Neural cell (in vitro differentiated cells): ENCODE results near the gene LINGO4. TPM values are rescaled to one million over a fixed set of nuclear protein-coding genes. Genes with fewer than 3 reads are reported as not detected.

Experiments used
- H2AFZ ChIP-seq: fragments of 200-600, 300-800 bp; sonication (generic), shearing (Covaris generic); 2 replicates; pipeline ENCODE4 v1.6.0; 2014; ENCODE audit warnings: low read depth, mild to moderate bottlenecking, antibody characterized with exemption, low read length, moderate library complexity
- H3F3A ChIP-seq: fragments of 200-600 bp; shearing (Covaris generic); 2 replicates; pipeline ENCODE4 v1.6.1; 2016; ENCODE audit warnings: mild to moderate bottlenecking, moderate library complexity, mixed read lengths, antibody characterized with exemption, low read length; ENCODE audit not compliant: insufficient read depth, poor library complexity, severe bottlenecking
- H3K27ac ChIP-seq: fragments of 200-600, 300-800 bp; sonication (generic), shearing (Covaris generic); 2 replicates; pipeline ENCODE4 v1.5.1; 2014; ENCODE audit warnings: mild to moderate bottlenecking, low read length, moderate library complexity
- H3K27me3 ChIP-seq: fragments of 300-800, 200-600 bp; sonication (generic), shearing (Covaris generic); 2 replicates; pipeline ENCODE4 v1.6.0; 2014; ENCODE audit warnings: mild to moderate bottlenecking, low read depth, low read length, moderate library complexity; ENCODE audit not compliant: insufficient read depth
- H3K36me3 ChIP-seq: fragments of 300-800, 200-600 bp; sonication (generic), shearing (Covaris generic); 2 replicates; pipeline ENCODE4 v1.5.1; 2014; ENCODE audit warnings: mild to moderate bottlenecking, antibody characterized with exemption, low read length, moderate library complexity; ENCODE audit not compliant: insufficient read depth
- H3K4me2 ChIP-seq: fragments of 300-800, 200-600 bp; sonication (generic), shearing (Covaris generic); 2 replicates; pipeline ENCODE4 v1.6.0; 2014; ENCODE audit warnings: mild to moderate bottlenecking, low read length
- H3K4me3 ChIP-seq: fragments of 300-800, 200-600 bp; sonication (generic), shearing (Covaris generic); 2 replicates; pipeline ENCODE4 v1.5.1; 2014; ENCODE audit warnings: mild to moderate bottlenecking, low read length, moderate library complexity
- H3K79me2 ChIP-seq: fragments of 200-600 bp; shearing (Covaris generic); replicated peaks from 2 replicates; pipeline ENCODE4 v1.6.0; 2014; ENCODE audit warnings: mild to moderate bottlenecking, low read length, moderate library complexity; ENCODE audit not compliant: insufficient read depth
- H3K9ac ChIP-seq: fragments of 300-800, 200-600 bp; sonication (generic), shearing (Covaris generic); 2 replicates; pipeline ENCODE4 v1.6.1; 2016; ENCODE audit warnings: mild to moderate bottlenecking, low read length, mixed read lengths
- H3K9me2 ChIP-seq: fragments of 200-600 bp; shearing (Covaris generic); 2 replicates; pipeline ENCODE4 v1.6.1; 2016; ENCODE audit warnings: mild to moderate bottlenecking, low read length, mixed read lengths; ENCODE audit not compliant: insufficient read depth
- H3K9me3 ChIP-seq: fragments of 200-600, 300-800 bp; sonication (generic), shearing (Covaris generic); 2 replicates; pipeline ENCODE4 v1.6.1; 2016; ENCODE audit warnings: mild to moderate bottlenecking, mixed run types, low read length, moderate library complexity, mixed read lengths
- H4K20me1 ChIP-seq: fragments of 200-600 bp; shearing (Covaris generic); 2 replicates; pipeline ENCODE4 v1.6.1; 2016; ENCODE audit warnings: mild to moderate bottlenecking, mixed run types; ENCODE audit not compliant: insufficient read depth
- CTCF ChIP-seq: fragments of 450-650 bp; IDR thresholded peaks from 2 replicates; pipeline ENCODE4 v1.5.1; 2014; ENCODE audit warnings: antibody characterized with exemption, mild to moderate bottlenecking, moderate library complexity; ENCODE audit not compliant: poor library complexity, severe bottlenecking
- EP300 ChIP-seq: fragments of 450-650 bp; conservative IDR thresholded peaks from 2 replicates; pipeline ENCODE4 v1.6.1; 2014; ENCODE audit warnings: antibody characterized with exemption, mild to moderate bottlenecking, moderate library complexity; ENCODE audit not compliant: poor library complexity, severe bottlenecking
- EZH2 ChIP-seq: fragments of 200-600, 300-800 bp; shearing (Covaris generic), sonication (generic); IDR thresholded peaks from 2 replicates; pipeline ENCODE4 v1.6.1; 2014; ENCODE audit warnings: antibody characterized with exemption, low read length, borderline replicate concordance, mild to moderate bottlenecking; ENCODE audit not compliant: insufficient read depth, poor library complexity, severe bottlenecking
- MXI1 ChIP-seq: fragments of 450-650 bp; conservative IDR thresholded peaks from 2 replicates; pipeline ENCODE4 v1.6.1; 2014; ENCODE audit warnings: antibody characterized with exemption, mild to moderate bottlenecking; ENCODE audit not compliant: poor library complexity, severe bottlenecking
- POLR2AphosphoS5 ChIP-seq: IDR thresholded peaks from 2 replicates; pipeline ENCODE4 v1.6.1; 2012
- RAD21 ChIP-seq: fragments of 450-650 bp; conservative IDR thresholded peaks from 2 replicates; pipeline ENCODE4 v1.6.1; 2014; ENCODE audit warnings: antibody characterized with exemption, mild to moderate bottlenecking, moderate library complexity
- REST ChIP-seq: IDR thresholded peaks from 2 replicates; pipeline ENCODE4 v1.6.1; 2012; ENCODE audit warnings: borderline replicate concordance
- SMC3 ChIP-seq: fragments of 450-650 bp; conservative IDR thresholded peaks from 2 replicates; pipeline ENCODE4 v1.6.1; 2014; ENCODE audit warnings: antibody characterized with exemption, mild to moderate bottlenecking, moderate library complexity; ENCODE audit not compliant: poor library complexity
- TAF1 ChIP-seq: IDR thresholded peaks from 2 replicates; pipeline ENCODE4 v1.6.1; 2012; ENCODE audit warnings: low read depth
- polyA plus RNA-seq: library from polyadenylated mRNA; depleted of rRNA; stranded (reverse); fragments of >200 nt; gene quantifications from 2 replicates; pipeline ENCODE4 v1.2.3, GENCODE V29; 2014

Gene LINGO4
- polyA plus RNA-seq, 1 donor from 2014 or later: not detected

- Histone ChIP-seq H3K36me3 (no peaks in the 10 kb centered on the region), H3K79me2 (no peaks in the 10 kb centered on the region), H3F3A (no peaks in the 10 kb centered on the region), H3K27me3 (no peaks in the 10 kb centered on the region), H3K9me2 (no peaks in the 10 kb centered on the region), H2AFZ (no peak overlapping the region), H3K9me3 (no peaks in the 10 kb centered on the region), H3K4me2 (no peak overlapping the region), H3K27ac (no peak overlapping the region), H3K4me3 (no peak overlapping the region), H4K20me1 (no peaks in the 10 kb centered on the region), H3K9ac (no peak overlapping the region)
- TF ChIP-seq REST (no peak), EZH2 (no peak)
Observed at GRCh38 chr1:151822404-151822803, 17.2 kb upstream of the LINGO4 start.

GRCh38 chr1:151820940-151821339 is 15.7 kb upstream of the LINGO4 start:
- TF ChIP-seq TAF1 (no peak), REST (no peak), MXI1 (no peak), CTCF (no peak), EZH2 (no peak), EP300 (no peak), POLR2AphosphoS5 (no peak), SMC3 (no peak), RAD21 (no peak)
- no peaks in the 10 kb centered on the region for H3K9me2 ChIP-seq
- no peak overlapping the region for H3K27ac ChIP-seq
- no peaks in the 10 kb centered on the region for H4K20me1 ChIP-seq
- no peak overlapping the region for H3K9ac ChIP-seq
- H3K36me3 ChIP-seq: no peaks in the 10 kb centered on the region
- H3K9me3 ChIP-seq: no peaks in the 10 kb centered on the region
- H3K4me3 ChIP-seq: no peak overlapping the region
- no peaks in the 10 kb centered on the region for H3K79me2 ChIP-seq
- H3K4me2 ChIP-seq: no peak overlapping the region
- H2AFZ ChIP-seq: no peak overlapping the region
- H3K27me3 ChIP-seq: no peaks in the 10 kb centered on the region
- H3F3A ChIP-seq: no peaks in the 10 kb centered on the region
